Keratinocyte (primary cell): ENCODE results near the gene SAC3D1. TPM values are rescaled to one million over a fixed set of nuclear protein-coding genes. Genes with fewer than 3 reads are reported as not detected.

Source experiments
- DNase-seq: peaks from one replicate; pipeline ENCODE4 v3.0.0-alpha.2; 2011; ENCODE audit warnings: low read depth, missing footprints, low spot score
- FAIRE-seq: peaks from 2 replicates; lab custom pipeline; 2011; peaks lifted over from hg19 to GRCh38; lab: Jason Lieb, UNC
- H2AFZ ChIP-seq: 2 replicates; pipeline ENCODE4 v1.6.0; 2012; ENCODE audit warnings: low read length, control low read depth, inconsistent platforms; ENCODE audit not compliant: control insufficient read depth
- H3K27ac ChIP-seq: 2 replicates; pipeline ENCODE4 v1.5.1; 2011; ENCODE audit warnings: low read length; ENCODE audit not compliant: control insufficient read depth, insufficient read depth
- H3K27me3 ChIP-seq: 3 replicates; pipeline ENCODE4 v1.6.0; 2011; ENCODE audit warnings: low read length; ENCODE audit not compliant: control insufficient read depth, insufficient read depth; ENCODE audit errors: extremely low read depth
- H3K36me3 ChIP-seq, 2 experiments: 2 replicates in 1 of 2; 3 replicates in 1 of 2; pipeline ENCODE4 v1.5.1; 2011; ENCODE audit warnings: low read length in 2 of 2, mild to moderate bottlenecking in 1 of 2; ENCODE audit not compliant: control insufficient read depth in 2 of 2, insufficient read depth in 2 of 2; ENCODE audit errors: extremely low read depth in 1 of 2
- H3K4me1 ChIP-seq: 3 replicates; pipeline ENCODE4 v1.5.1; 2011; ENCODE audit warnings: low read length; ENCODE audit not compliant: control insufficient read depth, insufficient read depth; ENCODE audit errors: extremely low read depth
- H3K4me2 ChIP-seq: 3 replicates; pipeline ENCODE4 v1.6.0; 2011; ENCODE audit warnings: low read depth, low read length; ENCODE audit not compliant: control insufficient read depth, insufficient read depth; ENCODE audit errors: extremely low read depth
- H3K4me3 ChIP-seq, 3 experiments: fragments of 200-600 bp in 1 of 3; sonication (generic) in 1 of 3; 2 replicates in 2 of 3; 3 replicates in 1 of 3; pipeline ENCODE4 v1.5.1; 2011 to 2016; ENCODE audit warnings: low read length in 3 of 3, mild to moderate bottlenecking in 3 of 3, control low read depth in 2 of 3, inconsistent platforms in 1 of 3, low read depth in 1 of 3, mixed read lengths in 1 of 3, mixed run types in 1 of 3, moderate library complexity in 1 of 3; ENCODE audit not compliant: control insufficient read depth in 2 of 3, insufficient read depth in 2 of 3; ENCODE audit errors: extremely low read depth in 1 of 3
- H3K79me2 ChIP-seq: 2 replicates; pipeline ENCODE4 v1.6.0; 2012; ENCODE audit warnings: low read length; ENCODE audit not compliant: control insufficient read depth, insufficient read depth
- H3K9ac ChIP-seq: 3 replicates; pipeline ENCODE4 v1.6.0; 2011; ENCODE audit warnings: low read length; ENCODE audit not compliant: control insufficient read depth, insufficient read depth; ENCODE audit errors: extremely low read depth
- H3K9me1 ChIP-seq: 3 replicates; pipeline ENCODE4 v1.6.0; 2011; ENCODE audit warnings: low read length; ENCODE audit not compliant: control insufficient read depth, insufficient read depth; ENCODE audit errors: extremely low read depth
- H3K9me3 ChIP-seq: 2 replicates; pipeline ENCODE4 v1.5.1; 2012; ENCODE audit warnings: low read depth, low read length; ENCODE audit not compliant: control insufficient read depth
- H4K20me1 ChIP-seq: 3 replicates; pipeline ENCODE4 v1.6.0; 2011; ENCODE audit warnings: low read length; ENCODE audit not compliant: control insufficient read depth, insufficient read depth; ENCODE audit errors: extremely low read depth
- EZH2 ChIP-seq: IDR thresholded peaks from one replicate; pipeline ENCODE4 v1.6.1; 2012; ENCODE audit warnings: inconsistent platforms, mild to moderate bottlenecking, low read length, moderate library complexity
- dilution Hi-C: fragments of 300-500 bp; cut with MboI; formaldehyde crosslinking; loops from one replicate; pipeline ENCODE4 v1.7.0; 2020; ENCODE audit warnings: low sequenced_read_pairs; ENCODE audit not compliant: extremely low pct_ligation_motif_present
- polyA minus RNA-seq, 3 experiments: library from RNA; depleted of rRNA, polyadenylated mRNA; stranded (reverse); fragments of >200 nt; gene quantifications; 1 replicate in 1 of 3; 2 replicates in 1 of 3; 3 replicates in 1 of 3; pipeline ENCODE4 v1.2.3, GENCODE V29; 2011
- polyA plus RNA-seq, 5 experiments: library from polyadenylated mRNA; depleted of rRNA in 3 of 5; stranded (reverse) in 3 of 5; stranded (forward) in 1 of 5; unstranded in 1 of 5; fragments of >200 nt; gene quantifications; 1 replicate in 1 of 5; 2 replicates in 3 of 5; 3 replicates in 1 of 5; pipeline versions ENCODE4 v1.2.1 to v1.2.3, GENCODE V29; 2011 to 2012; ENCODE audit warnings: missing spikeins in 2 of 5, low read depth in 1 of 5, low replicate concordance in 1 of 5
- TF ChIP-seq, protein P1 (sequence below), 3 experiments: IDR thresholded peaks in 1 of 3; conservative IDR thresholded peaks in 1 of 3; optimal IDR thresholded peaks in 1 of 3; 2 replicates in 2 of 3; 3 replicates in 1 of 3; pipeline versions ENCODE3 to v1.5.1; 2011; ENCODE audit warnings: low read length in 3 of 3, mild to moderate bottlenecking in 3 of 3, moderate library complexity in 2 of 3, control low read depth in 1 of 3, inconsistent platforms in 1 of 3; ENCODE audit not compliant: insufficient read depth in 2 of 3; ENCODE audit errors: extremely low read depth in 1 of 3

The SAC3D1 gene
- 4.9 to 7.3 TPM (median 5.8 TPM) in 3 replicates for polyA plus RNA-seq
- polyA plus RNA-seq (2011; ENCODE audit: low read depth) = 4.0 TPM
- 4.0 and 12.4 TPM in 2 replicates for polyA plus RNA-seq (2011; cell fraction: cytosol; rRNA removed)
- polyA plus RNA-seq (2011; cell fraction: nucleus; rRNA removed) = 4.5 and 7.8 TPM in 2 replicates
- polyA plus RNA-seq (2012; ENCODE audit: low replicate concordance) = 6.7 and 11.1 TPM in 2 replicates
- 3.7 to 7.2 TPM (median 3.9 TPM) in 3 replicates for polyA minus RNA-seq
- polyA minus RNA-seq (2011; cell fraction: cytosol; rRNA and poly(A)+ RNA removed) = 15.7 TPM
- 1.7 and 3.0 TPM in 2 replicates for polyA minus RNA-seq (2011; cell fraction: nucleus; rRNA and poly(A)+ RNA removed)

DNA sequence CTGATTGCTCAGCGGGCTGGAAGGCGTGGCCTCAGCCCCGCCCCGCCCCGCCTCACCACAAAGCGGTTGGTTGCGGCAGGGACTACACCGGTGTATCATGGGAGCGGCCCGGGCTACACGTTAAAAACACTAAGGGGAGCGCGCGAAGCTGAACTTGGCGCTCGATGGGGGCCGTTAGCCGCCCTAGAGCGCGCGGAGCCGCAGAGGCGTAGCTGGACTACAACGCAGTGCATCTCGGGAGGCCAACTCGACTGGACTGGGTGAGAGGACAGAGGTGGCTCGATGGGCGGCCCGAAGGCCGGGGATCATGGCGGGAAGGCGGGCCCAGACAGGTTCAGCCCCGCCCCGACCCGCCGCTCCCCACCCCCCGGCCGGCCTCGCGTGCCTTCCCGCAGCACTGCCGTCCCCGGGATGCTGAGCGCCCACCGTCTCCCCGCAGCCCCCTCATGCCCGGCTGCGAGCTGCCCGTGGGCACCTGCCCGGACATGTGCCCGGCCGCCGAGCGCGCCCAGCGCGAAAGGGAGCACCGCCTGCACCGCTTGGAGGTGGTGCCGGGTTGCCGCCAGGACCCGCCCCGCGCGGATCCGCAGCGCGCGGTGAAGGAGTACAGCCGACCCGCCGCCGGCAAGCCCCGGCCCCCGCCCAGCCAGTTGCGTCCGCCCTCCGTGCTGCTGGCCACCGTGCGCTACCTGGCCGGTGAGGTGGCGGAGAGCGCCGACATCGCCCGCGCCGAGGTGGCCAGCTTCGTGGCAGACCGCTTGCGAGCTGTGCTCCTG, at the start of gene SAC3D1:
Gene SAC3D1, plus strand, starts transcription at position 364 of the 776 bp plus-strand sequence. Its CDS starts 83 bp downstream, at position 447.
- H3K9ac ChIP-seq = peak within 1 kb of the TSS; percentile 81
- H3K4me3 ChIP-seq = peak within 1 kb of the TSS; percentile 60 to 76 (median 70)
- FAIRE-seq (no peak), DNase-seq (peak; percentile 46)
- H2AFZ ChIP-seq = peak within 1 kb of the TSS; percentile 89
- peak within 1 kb of the TSS; percentile 79 for H3K27ac ChIP-seq
- TF ChIP-seq, protein P1, sequence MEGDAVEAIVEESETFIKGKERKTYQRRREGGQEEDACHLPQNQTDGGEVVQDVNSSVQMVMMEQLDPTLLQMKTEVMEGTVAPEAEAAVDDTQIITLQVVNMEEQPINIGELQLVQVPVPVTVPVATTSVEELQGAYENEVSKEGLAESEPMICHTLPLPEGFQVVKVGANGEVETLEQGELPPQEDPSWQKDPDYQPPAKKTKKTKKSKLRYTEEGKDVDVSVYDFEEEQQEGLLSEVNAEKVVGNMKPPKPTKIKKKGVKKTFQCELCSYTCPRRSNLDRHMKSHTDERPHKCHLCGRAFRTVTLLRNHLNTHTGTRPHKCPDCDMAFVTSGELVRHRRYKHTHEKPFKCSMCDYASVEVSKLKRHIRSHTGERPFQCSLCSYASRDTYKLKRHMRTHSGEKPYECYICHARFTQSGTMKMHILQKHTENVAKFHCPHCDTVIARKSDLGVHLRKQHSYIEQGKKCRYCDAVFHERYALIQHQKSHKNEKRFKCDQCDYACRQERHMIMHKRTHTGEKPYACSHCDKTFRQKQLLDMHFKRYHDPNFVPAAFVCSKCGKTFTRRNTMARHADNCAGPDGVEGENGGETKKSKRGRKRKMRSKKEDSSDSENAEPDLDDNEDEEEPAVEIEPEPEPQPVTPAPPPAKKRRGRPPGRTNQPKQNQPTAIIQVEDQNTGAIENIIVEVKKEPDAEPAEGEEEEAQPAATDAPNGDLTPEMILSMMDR (optimal IDR thresholded peaks at IDR 0.05 in 1 of 3, IDR thresholded peaks at IDR 0.05 in 1 of 3, conservative IDR thresholded peaks at IDR 0.05 in 1 of 3; ENCODE audit: extremely low read depth in 1 of 3, insufficient read depth in 2 of 3, low read length in 3 of 3) = no peak
- no peak for TF ChIP-seq EZH2
- no peaks in the 10 kb centered on the region for H3K9me3 ChIP-seq
- no peaks in the 10 kb centered on the region for H4K20me1 ChIP-seq
- dilution Hi-C loops = no loop called here
- no peaks in the 10 kb centered on the region for H3K27me3 ChIP-seq
- peaks cover 5% of the 10 kb centered on the region for H3K79me2 ChIP-seq
- H3K36me3 ChIP-seq = peaks cover 3 to 8% of the 10 kb centered on the region in 2 experiments
- no peaks in the 10 kb centered on the region for H3K9me1 ChIP-seq
- H3K4me2 ChIP-seq = peak within 1 kb of the TSS; percentile 89
- peaks cover 18% of the 10 kb centered on the region for H3K4me1 ChIP-seq

DNA sequence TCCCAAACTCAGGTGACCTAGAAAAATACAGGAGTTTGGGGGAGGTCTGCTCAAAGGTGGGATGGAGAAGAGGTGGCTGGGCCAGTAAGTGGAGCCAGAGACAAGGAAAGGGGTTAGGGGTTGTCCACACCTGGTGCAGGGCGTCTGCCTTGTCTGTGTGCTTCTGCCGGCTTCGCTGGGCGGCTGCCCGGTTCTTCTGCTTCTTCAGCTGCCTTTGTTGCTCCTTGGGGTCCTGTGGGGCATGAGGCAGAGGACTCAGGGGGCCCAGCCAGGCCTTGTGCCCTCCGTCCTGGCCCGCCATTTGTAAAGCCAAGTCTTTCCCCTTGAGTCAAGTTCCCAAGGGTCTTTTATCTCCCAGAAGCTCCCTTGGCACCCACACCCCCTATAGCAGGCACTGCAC, 46.7 kb upstream of the SAC3D1 start:
- no peak for DNase-seq
- H3K79me2 ChIP-seq = no peaks in the 10 kb centered on the region
- no peaks in the 10 kb centered on the region for H3K9me3 ChIP-seq
- H3K9me1 ChIP-seq = no peaks in the 10 kb centered on the region
- H3K36me3 ChIP-seq = no peaks in the 10 kb centered on the region
- H4K20me1 ChIP-seq = no peaks in the 10 kb centered on the region
- no peaks in the 10 kb centered on the region for H3K27me3 ChIP-seq
- dilution Hi-C loops = no loop called here
- FAIRE-seq = no peak
- H3K4me3 ChIP-seq = no peak overlapping the region
- TF ChIP-seq EZH2 = no peak
- TF ChIP-seq, protein P1 (optimal IDR thresholded peaks at IDR 0.05 in 1 of 3, IDR thresholded peaks at IDR 0.05 in 1 of 3, conservative IDR thresholded peaks at IDR 0.05 in 1 of 3; ENCODE audit: extremely low read depth in 1 of 3, insufficient read depth in 2 of 3, low read length in 3 of 3) = no peak
- no peaks in the 10 kb centered on the region for H3K4me1 ChIP-seq
- no peak overlapping the region for H3K9ac ChIP-seq
- no peak overlapping the region for H3K4me2 ChIP-seq
- H2AFZ ChIP-seq = no peak overlapping the region
- no peak overlapping the region for H3K27ac ChIP-seq
